Cardiac muscle cell (in vitro differentiated cells and primary cell): ENCODE data around the gene KLHL17. TPM values are rescaled to one million over a fixed set of nuclear protein-coding genes. Genes with fewer than 3 reads are reported as not detected.
A peak's percentile ranks its signal among the peaks of the same experiment; 100 is the strongest.

Experiments used
- DNase-seq, 2 donors: peaks; one replicate each; pipeline versions ENCODE4 v3.0.0 to v3.0.0-alpha.2; 2010 to 2017; ENCODE audit warnings: low read depth in 1 of 2, low spot score in 1 of 2
- H3K27ac ChIP-seq: fragments of 200-600 bp; sonication (generic); 2 replicates; pipeline ENCODE4 v1.5.1; 2016
- H3K27me3 ChIP-seq: fragments of 200-600 bp; sonication (generic); 2 replicates; pipeline ENCODE4 v1.6.0; 2016; ENCODE audit warnings: control low read depth
- H3K36me3 ChIP-seq: fragments of 200-600 bp; sonication (generic); 2 replicates; pipeline ENCODE4 v1.5.1; 2016; ENCODE audit warnings: control low read depth
- H3K4me1 ChIP-seq: fragments of 200-600 bp; sonication (generic); 2 replicates; pipeline ENCODE4 v1.8.1; 2017; ENCODE audit warnings: low read depth, mild to moderate bottlenecking, mixed run types
- H3K4me3 ChIP-seq: fragments of 200-600 bp; sonication (generic); 2 replicates; pipeline ENCODE4 v1.5.1; 2016; ENCODE audit warnings: mild to moderate bottlenecking
- H3K9me3 ChIP-seq: fragments of 200-600 bp; sonication (generic); 2 replicates; pipeline ENCODE4 v1.5.1; 2017; ENCODE audit warnings: low read depth, mild to moderate bottlenecking, control low read depth
- polyA plus RNA-seq: library from polyadenylated mRNA; unstranded; fragments of >200 nt; fragmentation: Nextera tagmentation; extraction: Ambion mirVana; gene quantifications from 2 replicates; pipeline ENCODE4 v1.2.1, GENCODE V29; 2016
- total RNA-seq: library from RNA; depleted of rRNA; stranded (reverse); fragments of >200 nt; gene quantifications from 2 replicates; pipeline ENCODE4 v1.2.3, GENCODE V29; 2016
- TF ChIP-seq, protein P1 (sequence below): IDR thresholded peaks from 2 replicates; pipeline ENCODE4 v1.5.1; 2012; ENCODE audit warnings: low read depth, mild to moderate bottlenecking, low read length

Gene KLHL17
- total and polyA plus RNA-seq, 2 experiments from 2014 or later = 31.5 to 42.9 TPM

DNA sequence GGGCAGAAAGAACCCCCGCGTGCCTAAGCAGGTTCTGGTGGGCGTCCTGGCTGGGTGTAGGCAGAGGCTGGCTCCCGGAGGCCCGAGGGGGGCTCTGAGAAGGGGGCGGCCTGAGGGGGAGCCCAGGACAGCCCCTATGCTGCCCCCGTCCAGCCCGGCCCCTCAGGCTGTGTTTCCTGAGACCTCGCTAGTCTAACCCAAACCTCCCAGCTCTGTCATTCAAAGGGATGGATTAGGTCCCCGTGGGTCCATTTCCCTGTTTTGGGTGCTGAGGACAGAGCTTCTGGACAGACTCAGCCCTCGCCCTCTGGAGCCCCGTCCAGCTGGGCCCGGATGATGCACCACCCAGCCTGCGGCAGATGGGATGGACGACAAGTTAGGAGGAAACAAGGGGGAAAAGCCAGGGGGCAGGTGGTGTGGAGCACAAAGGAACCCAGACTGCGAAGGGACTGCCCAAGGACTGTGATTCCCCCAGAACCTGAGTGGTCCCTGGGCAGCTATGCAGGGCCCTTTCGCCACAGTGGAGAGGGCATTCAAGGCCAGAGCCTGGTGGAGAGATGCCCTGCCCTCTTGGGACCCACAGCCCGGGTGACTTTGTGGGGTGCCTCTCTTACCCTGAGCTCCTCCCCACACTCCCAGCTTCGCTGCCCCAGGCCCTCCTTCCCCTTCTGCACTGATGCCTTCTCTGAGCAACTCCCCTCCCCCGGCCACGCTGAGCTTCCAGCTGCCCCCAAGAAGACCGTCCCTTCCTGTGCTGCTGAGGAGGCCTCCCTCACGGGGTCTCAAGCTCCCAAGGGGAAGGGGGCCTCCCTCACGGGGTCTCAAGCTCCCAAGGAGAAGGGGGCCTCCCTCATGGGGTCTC lies 36.7 kb downstream of the KLHL17 start:
- Histone ChIP-seq H3K4me3 (no peak overlapping the region), H3K36me3 (no peaks in the 10 kb centered on the region), H3K27ac (no peak overlapping the region), H3K4me1 (no peaks in the 10 kb centered on the region), H3K27me3 (peaks cover 55% of the 10 kb centered on the region), H3K9me3 (no peaks in the 10 kb centered on the region)
- TF ChIP-seq, protein P1, sequence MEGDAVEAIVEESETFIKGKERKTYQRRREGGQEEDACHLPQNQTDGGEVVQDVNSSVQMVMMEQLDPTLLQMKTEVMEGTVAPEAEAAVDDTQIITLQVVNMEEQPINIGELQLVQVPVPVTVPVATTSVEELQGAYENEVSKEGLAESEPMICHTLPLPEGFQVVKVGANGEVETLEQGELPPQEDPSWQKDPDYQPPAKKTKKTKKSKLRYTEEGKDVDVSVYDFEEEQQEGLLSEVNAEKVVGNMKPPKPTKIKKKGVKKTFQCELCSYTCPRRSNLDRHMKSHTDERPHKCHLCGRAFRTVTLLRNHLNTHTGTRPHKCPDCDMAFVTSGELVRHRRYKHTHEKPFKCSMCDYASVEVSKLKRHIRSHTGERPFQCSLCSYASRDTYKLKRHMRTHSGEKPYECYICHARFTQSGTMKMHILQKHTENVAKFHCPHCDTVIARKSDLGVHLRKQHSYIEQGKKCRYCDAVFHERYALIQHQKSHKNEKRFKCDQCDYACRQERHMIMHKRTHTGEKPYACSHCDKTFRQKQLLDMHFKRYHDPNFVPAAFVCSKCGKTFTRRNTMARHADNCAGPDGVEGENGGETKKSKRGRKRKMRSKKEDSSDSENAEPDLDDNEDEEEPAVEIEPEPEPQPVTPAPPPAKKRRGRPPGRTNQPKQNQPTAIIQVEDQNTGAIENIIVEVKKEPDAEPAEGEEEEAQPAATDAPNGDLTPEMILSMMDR = no peak
- no peak for DNase-seq

DNA sequence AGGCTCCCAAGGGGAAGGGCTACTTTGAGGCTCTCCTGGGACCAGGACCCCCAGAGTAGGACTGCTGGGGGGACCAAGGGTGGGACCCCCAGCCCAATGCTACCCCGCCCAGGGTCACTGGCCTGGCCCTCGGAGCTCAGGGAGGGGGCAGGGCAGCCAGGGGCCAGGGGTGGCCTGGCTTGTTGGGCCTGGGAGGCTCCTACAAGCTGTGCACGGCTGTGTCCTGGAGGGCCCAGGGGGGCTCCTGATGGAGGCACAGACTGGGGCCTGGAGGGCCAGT lies 37.3 kb downstream of the KLHL17 start:
- Histone ChIP-seq H3K27ac (no peak overlapping the region), H3K4me3 (no peak overlapping the region), H3K27me3 (peaks cover 55% of the 10 kb centered on the region), H3K9me3 (no peaks in the 10 kb centered on the region), H3K36me3 (no peaks in the 10 kb centered on the region), H3K4me1 (no peaks in the 10 kb centered on the region)
- no peak for DNase-seq
- TF ChIP-seq, protein P1 = no peak

DNA sequence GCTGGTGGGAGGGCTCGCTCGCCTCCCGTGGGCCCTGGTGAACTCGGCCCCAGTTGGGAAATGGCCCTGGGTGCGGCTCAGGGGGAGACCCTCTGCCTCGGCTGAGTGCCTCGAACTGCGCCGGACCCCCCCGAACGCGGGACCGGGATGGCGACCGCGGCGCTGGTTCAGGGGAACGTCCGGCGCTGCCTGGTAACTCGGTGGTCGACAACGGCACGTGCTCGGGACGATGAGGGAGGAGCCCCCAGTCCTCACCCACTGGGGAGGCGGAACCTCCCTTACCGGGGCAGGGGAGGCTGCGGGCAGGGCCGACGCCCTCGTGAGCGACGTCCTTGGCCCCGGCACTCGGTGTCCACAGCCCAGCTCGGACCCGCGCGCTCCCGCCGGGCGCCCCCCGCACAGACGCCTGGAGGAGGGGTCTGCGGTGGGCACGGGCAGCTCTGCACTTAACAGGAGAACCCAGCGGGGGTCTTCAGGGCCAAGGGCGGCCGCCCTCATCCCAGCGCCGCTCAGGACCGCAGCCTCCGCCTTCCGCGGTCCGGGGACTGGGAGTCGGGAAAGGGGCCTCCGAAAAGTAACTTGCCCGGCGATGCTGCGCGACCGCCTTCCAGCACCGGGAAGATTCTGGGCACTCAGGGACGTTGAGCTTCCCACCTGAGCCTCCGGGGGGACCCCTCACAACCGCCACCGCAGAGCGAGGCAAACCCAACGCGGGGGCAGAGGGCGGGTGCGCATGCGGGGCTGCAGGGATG lies 37.8 kb downstream of the KLHL17 start:
- Histone ChIP-seq H3K9me3 (no peaks in the 10 kb centered on the region), H3K27me3 (peaks cover 53% of the 10 kb centered on the region), H3K4me3 (peak overlapping the region; percentile 39), H3K36me3 (no peaks in the 10 kb centered on the region), H3K4me1 (no peaks in the 10 kb centered on the region), H3K27ac (no peak overlapping the region)
- TF ChIP-seq, protein P1 = no peak
- peak in 1 of 2 donors; percentile 58 for DNase-seq

DNA sequence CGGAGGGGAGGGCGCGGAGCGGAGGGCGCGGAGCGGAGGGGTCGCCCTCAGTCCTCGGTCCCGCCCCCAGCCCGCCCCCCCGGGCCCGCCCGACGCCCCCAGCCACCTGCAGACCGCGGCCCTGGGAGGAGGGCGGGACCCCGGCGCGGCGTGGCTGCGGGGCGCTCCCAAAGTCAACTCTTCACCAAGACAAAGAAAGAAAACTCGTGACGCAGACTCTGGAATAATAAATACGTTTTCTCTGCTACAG lies 38.3 kb downstream of the KLHL17 start:
- peaks cover 48% of the 10 kb centered on the region for H3K27me3 ChIP-seq

DNA sequence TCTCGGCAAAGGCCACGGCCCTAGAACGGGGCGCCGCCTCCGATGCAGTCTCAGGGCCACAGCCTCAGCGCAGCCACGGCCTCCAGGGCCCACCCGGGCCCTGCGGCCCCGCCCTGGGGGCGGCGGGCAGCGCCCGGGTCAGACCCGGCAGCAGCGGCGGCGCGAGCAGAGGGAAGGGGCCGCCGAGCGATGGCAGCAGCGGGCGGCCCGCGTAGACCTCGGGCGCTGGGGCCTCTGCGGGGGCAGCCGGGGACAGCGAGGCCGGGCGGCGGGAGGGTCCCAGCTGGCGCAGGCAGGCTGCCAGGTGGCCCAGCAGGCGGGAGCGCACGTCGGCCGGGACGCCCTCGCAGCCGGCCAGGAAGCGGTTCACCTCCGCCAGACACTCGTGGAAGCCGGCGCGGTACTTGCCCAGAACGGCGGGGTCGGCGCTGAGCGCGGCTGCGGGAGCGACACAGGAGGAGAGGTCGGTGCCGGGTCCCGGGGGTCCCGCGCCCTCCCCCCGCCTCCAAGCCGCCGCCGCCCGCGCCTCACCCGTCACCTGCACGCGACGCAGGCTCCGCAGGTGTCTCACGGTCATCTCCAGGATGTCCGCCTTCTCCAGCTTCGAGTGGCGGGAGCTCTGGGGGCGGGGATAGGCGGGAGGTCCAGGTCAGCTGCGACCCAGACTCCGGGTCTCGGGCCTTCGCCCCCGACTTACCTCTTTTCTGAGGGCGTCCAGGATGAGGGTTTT lies 38.8 kb downstream of the KLHL17 start:
- H3K36me3 ChIP-seq = no peaks in the 10 kb centered on the region
- peaks cover 48% of the 10 kb centered on the region for H3K27me3 ChIP-seq
- DNase-seq = peak; percentile 42 to 70
- H3K4me1 ChIP-seq = peaks cover 7% of the 10 kb centered on the region
- peak overlapping the region; percentile 39 for H3K4me3 ChIP-seq
- no peaks in the 10 kb centered on the region for H3K9me3 ChIP-seq
- TF ChIP-seq, protein P1 = no peak
- H3K27ac ChIP-seq = peak overlapping the region; percentile 99

More for the DNA sequence above, 38.3 kb downstream of the KLHL17 start:
- H3K4me3 ChIP-seq = peak overlapping the region; percentile 39
- TF ChIP-seq, protein P1 = no peak
- no peaks in the 10 kb centered on the region for H3K9me3 ChIP-seq
- peaks cover 3% of the 10 kb centered on the region for H3K4me1 ChIP-seq
- no peaks in the 10 kb centered on the region for H3K36me3 ChIP-seq
- no peak for DNase-seq
- H3K27ac ChIP-seq = peak overlapping the region; percentile 99
